Measurements from ENCODE around the gene TMEM263.

- TF ChIP-seq, protein P1, sequence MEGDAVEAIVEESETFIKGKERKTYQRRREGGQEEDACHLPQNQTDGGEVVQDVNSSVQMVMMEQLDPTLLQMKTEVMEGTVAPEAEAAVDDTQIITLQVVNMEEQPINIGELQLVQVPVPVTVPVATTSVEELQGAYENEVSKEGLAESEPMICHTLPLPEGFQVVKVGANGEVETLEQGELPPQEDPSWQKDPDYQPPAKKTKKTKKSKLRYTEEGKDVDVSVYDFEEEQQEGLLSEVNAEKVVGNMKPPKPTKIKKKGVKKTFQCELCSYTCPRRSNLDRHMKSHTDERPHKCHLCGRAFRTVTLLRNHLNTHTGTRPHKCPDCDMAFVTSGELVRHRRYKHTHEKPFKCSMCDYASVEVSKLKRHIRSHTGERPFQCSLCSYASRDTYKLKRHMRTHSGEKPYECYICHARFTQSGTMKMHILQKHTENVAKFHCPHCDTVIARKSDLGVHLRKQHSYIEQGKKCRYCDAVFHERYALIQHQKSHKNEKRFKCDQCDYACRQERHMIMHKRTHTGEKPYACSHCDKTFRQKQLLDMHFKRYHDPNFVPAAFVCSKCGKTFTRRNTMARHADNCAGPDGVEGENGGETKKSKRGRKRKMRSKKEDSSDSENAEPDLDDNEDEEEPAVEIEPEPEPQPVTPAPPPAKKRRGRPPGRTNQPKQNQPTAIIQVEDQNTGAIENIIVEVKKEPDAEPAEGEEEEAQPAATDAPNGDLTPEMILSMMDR (IDR thresholded peaks at IDR 0.05; ENCODE audit: control extremely low read depth in 1 of 3, insufficient read depth in 1 of 3, low read depth in 1 of 3, low read length in 3 of 3) = no peak
- TF ChIP-seq YY1 (IDR thresholded peaks at IDR 0.05; ENCODE audit: low read depth, low read length) (no peak), BRCA1 (IDR thresholded peaks at IDR 0.05; ENCODE audit: low read depth, low read length) (no peak), BACH1 (IDR thresholded peaks at IDR 0.05; ENCODE audit: low read length) (no peak), RNF2 (IDR thresholded peaks at IDR 0.05; ENCODE audit: borderline replicate concordance, low read depth, low read length, missing control alignments, poor library complexity, severe bottlenecking) (no peak), EZH2 (IDR thresholded peaks at IDR 0.05; ENCODE audit: low read depth, low read length, severe bottlenecking) (no peak), JUN (IDR thresholded peaks at IDR 0.05; ENCODE audit: low read depth, low read length) (no peak), JUND (IDR thresholded peaks at IDR 0.05; ENCODE audit: low read length) (no peak), KDM5A (IDR thresholded peaks at IDR 0.05; ENCODE audit: low read length) (no peak), CREB1 (IDR thresholded peaks at IDR 0.05) (no peak), POU5F1 (IDR thresholded peaks at IDR 0.05; ENCODE audit: low read depth, low read length) (no peak), CEBPB (IDR thresholded peaks at IDR 0.05; ENCODE audit: low read depth, low read length) (no peak)
These were observed 29.8 kb downstream of the TMEM263 start for GRCh38 chr12:106985479-106985878.

All from H1 (cell line).